Sciatic nerve (tissue), 2 donors: Measurements from ENCODE around the gene ASMTL. TPM values are rescaled to one million over a fixed set of nuclear protein-coding genes. Genes with fewer than 3 reads are reported as not detected.

Source experiments
- ATAC-seq: fragments of 200-7000 bp; cut with Tn5 transposase; one replicate; pipeline ENCODE4 v1.9.1; 2020; ENCODE audit warnings: mild to moderate bottlenecking, moderate library complexity
- DNase-seq: peaks from one replicate; pipeline ENCODE4 v3.0.0-alpha.2; 2020; ENCODE audit warnings: low spot score
- intact Hi-C: fragments of 100-400 bp; cut with DNase I; formaldehyde crosslinking; loops from one replicate; pipeline ENCODE4 v1.14.2; 2022
- total RNA-seq: library from RNA; stranded (reverse); fragmentation: NEBNext Ultra II Directional; extraction: Animal tissue kit (Norgen Biotek cat#: 25700); gene quantifications from one replicate; pipeline ENCODE4 v1.2.1, GENCODE V29; 2021
- donor health status: DM: no; HTN: no; CAD: no.
- donor health status: DM: no; HTN: no; CAD: no.

The ASMTL gene
- total RNA-seq, 1 donor from 2014 or later, result 35.0 TPM

DNA sequence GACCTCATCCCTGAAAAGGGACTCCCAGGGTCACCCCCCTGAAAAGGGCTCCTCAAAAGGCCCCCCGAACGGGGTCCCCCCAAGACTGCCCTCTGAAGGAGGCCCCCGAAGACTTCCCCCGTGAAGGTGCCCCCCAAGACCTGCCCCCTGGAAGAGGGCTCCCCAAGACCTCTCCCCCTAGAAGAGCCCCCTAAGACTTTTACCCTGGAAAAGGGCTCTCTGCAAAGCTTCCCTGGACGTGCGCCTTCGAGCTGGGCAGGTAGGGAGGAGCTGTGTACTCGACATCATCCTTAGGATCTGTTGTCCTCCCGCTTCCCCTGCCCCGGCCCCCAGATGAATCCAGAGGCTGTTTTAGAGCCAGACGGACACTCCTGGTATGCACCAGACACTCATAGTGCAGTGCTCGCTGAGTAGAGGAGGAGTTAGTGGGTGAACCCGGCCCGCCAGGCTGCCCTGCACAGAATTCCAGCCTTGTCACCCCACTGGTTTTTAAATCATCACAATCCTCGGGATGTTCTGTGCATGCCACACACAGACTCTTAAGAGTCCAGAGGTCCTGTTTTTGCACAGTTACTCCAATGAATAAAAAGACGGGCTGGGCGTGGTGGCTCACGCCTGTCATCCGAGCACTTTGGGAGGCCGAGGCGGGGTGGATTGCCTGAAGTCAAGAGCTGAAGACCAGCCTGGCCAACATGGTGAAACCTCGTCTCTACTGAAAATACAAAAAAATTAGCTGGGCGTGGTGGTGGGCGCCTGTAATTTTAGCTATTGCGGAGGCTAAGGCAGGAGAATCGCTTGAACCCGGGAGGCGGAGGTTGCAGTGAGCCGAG, 55.1 kb downstream of the ASMTL start:
- peak; percentile 53 for DNase-seq
- intact Hi-C loops, result no loop called here

DNA sequence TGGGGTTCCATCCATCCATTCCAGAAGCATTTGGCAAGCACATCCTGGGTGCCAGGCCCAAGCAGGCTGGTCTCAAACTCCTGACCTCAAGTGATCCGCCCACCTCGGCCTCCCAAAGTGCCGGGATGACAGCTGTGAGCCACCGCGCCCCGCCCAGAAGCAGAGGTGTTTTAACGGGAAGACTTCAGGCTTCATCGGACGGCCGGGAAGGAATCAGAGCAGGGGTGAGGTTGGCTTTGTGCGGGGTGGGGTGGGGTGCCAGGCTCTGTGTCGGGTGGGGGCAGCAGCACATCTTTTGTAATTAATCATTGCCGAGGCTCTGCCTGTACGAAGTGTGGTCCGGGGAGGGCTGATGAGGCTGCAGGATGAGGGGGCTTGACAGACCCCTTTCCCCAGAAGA, 55.7 kb downstream of the ASMTL start:
- intact Hi-C loops, result no loop called here
- ATAC-seq (no peak), DNase-seq (peak; percentile 56)

More for the DNA sequence above, 55.1 kb downstream of the ASMTL start:
- no peak for ATAC-seq

DNA sequence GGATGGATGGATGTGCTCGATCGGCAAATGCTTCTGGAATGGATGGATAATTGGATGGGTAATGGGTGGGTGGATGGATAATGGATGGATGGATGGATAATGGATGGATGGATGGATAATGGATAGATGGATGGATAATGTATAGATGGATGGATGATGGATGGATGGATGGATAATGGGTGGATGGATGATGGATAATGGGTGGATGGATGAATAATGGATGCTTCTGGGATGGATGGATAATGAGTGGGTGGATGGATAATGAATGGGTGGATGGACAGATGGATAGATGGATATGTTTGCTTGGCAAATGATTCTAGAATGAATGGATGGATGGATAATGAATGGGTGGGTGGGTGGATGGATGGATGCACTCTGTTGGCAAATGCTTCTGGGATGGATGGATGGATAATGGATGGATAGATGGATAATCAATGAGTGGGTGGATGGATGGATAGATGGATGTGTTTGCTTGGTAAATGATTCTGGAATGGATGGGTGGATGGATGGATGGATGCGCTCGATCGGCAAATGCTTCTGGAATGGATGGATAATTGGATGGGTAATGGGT, 57.0 kb downstream of the ASMTL start:
- no peak for ATAC-seq
- intact Hi-C loops, result no loop called here
- DNase-seq, result no peak

DNA sequence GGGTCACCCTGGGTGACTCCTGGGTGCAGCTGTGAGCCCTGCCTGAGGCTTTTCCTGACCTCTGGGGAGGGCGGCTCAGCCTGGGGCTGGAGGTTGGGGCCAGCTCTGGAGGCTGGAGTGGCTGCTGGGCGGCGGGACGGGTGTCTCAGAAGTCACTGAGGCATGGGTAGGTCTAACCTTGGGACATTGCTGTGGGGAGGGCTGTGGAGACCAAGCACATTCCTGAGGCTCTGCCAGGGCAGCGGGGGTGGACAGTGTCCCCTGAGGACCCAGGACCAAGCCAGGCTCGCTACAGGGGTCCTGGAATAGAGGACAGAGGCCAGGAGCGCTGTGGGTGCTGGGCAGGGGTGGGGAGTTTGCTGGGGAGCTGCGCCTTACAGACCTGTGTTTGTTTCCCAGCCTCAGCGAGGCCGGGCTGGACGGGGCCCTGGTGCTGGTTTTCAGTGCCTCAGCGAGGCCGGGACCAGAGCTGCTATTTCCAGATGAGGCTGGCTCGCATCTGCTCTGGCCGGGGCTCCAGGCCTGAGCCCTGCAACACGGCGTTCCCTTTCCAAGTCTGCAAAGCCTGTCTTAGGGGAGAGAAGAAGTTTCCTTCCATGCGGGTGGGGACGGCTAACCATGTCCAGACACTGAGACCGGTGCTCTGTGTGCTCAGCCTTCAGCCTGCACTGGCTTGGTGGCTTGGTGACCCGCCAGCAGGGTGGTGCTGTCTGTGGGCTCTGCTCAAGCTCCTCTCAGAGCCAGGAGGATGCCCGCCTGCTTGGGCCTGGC, 57.8 kb downstream of the ASMTL start:
- no peak for ATAC-seq
- peak; percentile 58 for DNase-seq

GRCh38 chrX:1393871-1394615, 58.7 kb downstream of the ASMTL start:
- ATAC-seq (no peak), DNase-seq (peak; percentile 54)
- intact Hi-C loops, result loop anchor here (1.0 kb wide), 1 partner anchor 58 kb away; the partner anchor contains the start of gene ASMTL

More for the DNA sequence above, 57.8 kb downstream of the ASMTL start:
- intact Hi-C loops, result loop anchor here (1.0 kb wide), 1 partner anchor 57 kb away; the partner anchor contains the start of gene ASMTL

DNA sequence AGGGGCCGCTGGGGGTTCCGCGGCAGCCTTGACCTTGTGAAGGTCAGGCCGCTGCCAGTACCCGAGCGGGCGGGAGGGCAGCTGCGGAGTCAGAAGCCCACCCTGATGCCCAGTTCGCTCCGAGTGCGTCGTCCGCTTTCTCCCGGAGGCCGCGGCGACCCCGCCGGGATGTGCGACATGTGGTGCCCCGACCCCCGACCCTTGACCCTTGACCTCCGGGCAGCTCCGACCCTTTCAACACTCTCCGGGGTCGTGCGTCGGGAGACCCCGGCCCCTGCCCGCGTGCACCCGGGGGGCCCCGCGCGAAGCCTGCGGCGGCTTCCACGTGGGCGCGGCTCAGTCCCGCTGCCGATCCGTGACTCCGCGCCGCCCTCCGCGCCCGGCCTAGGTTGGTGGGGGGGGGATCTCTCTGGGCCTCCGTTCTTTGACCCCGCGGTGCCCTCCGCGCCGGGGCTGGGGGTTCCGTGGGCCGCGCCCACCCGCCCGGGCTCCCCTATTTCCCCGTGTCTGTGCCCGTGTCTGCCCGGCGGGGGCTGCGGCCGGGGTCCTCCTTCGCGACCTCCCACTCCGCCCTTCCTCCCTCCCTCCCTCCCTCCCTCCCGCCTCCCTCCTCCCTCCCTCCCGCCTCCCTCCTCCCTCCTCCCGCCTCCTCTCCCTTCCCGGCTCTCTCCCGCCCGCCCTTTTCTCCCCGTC, 60.2 kb downstream of the ASMTL start:
- intact Hi-C loops, result no loop called here
- DNase-seq (no peak), ATAC-seq (peak; percentile 60)

- DNase-seq (peak; percentile 100), ATAC-seq (peak; percentile 97)
- intact Hi-C loops, result no loop called here
Observed at GRCh38 chrX:1391707-1392375, 60.9 kb downstream of the ASMTL start, which contains the start of gene SLC25A6. Gene SLC25A6, minus strand, starts transcription at chrX:1392113. Its CDS starts 104 bp downstream, at chrX:1392009.

- ATAC-seq, result no peak
- no peak for DNase-seq
- intact Hi-C loops, result no loop called here
Observed at GRCh38 chrX:1391370-1391706, 61.4 kb downstream of the ASMTL start.

- DNase-seq (peak; percentile 61), ATAC-seq (no peak)
- intact Hi-C loops, result no loop called here
Observed at GRCh38 chrX:1390621-1391369, 61.9 kb downstream of the ASMTL start.

- intact Hi-C loops, result no loop called here
- ATAC-seq (no peak), DNase-seq (peak; percentile 35)
Observed at GRCh38 chrX:1389993-1390285, 62.8 kb downstream of the ASMTL start.

GRCh38 chrX:1389181-1389992, 63.3 kb downstream of the ASMTL start:
- intact Hi-C loops, result no loop called here
- DNase-seq (peak; percentile 57), ATAC-seq (no peak)

DNA sequence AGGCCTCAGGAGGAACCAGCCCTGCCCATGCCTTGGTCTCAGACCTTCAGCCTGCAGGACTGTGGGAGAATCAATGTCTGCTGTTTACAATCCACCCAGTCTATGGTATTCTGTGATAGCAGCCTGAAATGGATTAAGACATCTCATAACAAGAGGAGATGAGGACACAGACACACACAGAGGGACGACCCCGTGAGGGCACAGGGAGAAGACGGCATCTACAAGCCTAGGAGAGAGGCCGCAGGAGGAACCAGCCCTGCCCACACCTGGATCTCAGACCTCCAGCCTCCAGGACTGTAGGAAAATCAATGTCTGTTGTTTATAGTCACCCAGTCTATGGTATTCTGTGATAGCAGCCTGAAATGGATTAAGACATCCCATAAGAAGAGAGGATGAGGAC, 64.1 kb downstream of the ASMTL start:
- peak; percentile 52 for DNase-seq
- no peak for ATAC-seq
- intact Hi-C loops, result no loop called here

DNA sequence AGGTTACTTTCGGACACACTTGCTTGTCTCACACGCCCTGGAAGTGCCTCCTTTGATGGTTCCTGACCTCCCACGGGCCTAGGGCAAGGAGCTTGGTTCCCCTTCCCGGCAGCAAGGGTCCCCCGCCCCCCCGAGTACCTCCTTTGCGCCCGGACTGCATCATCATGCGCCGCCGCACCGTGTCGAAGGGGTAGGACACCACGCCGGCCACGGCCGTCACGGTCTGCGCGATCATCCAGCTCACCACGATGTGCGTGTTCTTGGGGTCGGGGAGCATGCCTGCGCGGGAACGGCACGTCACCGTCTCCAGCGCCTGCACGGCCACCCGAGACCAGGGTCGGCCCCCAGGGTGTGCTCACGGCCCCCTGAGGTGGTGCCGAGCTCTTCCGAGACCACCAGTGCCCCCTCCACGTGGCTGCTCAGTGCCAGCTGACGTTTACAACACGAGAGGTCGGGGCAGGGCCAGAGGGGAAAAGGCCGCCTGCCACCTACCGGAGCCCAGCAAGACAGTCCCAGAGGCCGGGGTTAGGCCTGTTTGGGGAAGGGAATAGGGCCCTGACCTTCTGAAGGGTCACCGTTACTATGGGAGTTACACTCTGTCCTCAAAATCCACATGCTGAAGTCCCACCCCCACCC, 65.5 kb downstream of the ASMTL start:
- DNase-seq (peak; percentile 58), ATAC-seq (no peak)
- intact Hi-C loops, result no loop called here

DNA sequence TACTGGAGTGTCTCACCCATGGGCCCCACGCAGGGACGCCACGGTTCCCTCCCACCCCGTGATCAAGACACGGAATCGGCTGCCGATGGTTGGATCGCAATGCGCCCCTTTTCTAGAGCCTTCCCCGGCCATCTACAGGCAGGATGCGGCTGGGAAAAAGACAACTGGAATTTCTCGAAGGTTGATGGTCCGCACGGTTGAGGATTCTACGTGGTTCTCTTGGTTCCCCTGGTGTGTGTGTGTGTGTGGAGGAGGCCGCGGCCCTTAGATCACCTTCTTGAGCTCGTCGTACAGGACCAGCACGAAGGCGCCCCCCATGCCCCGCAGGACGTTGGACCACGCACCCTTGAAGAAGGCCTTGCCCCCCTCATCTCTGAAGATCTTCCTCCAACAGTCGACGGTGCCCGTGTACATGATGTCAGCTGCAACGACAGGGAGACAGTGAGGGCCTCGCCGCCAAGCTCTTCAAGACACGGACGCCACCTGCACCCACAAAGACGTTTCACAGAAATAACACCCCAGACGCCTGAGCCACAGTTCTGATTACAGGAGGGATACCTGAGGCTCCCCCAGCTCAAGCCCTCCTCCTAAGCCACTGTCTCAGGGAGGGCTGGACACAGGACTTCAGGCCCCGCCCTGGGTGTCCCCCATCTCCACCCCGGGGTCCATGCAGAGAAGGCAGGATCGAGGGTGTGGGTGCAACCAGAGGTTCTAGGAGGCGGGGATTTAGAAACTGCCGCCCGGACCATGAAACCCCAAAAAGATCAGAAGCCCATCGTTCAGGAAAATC, 66.2 kb downstream of the ASMTL start:
- DNase-seq, result peak; percentile 58
- no peak for ATAC-seq
- intact Hi-C loops, result no loop called here
